ES-I3 (cell line): ENCODE data around the gene FUCA1.

ENCODE experiments used
- H3K36me3 ChIP-seq: 2 replicates; pipeline ENCODE4 v1.6.1; 2013; ENCODE audit warnings: mild to moderate bottlenecking, low read length, control low read depth, moderate library complexity; ENCODE audit not compliant: insufficient read depth
- H3K4me1 ChIP-seq: 2 replicates; pipeline ENCODE4 v1.6.1; 2013; ENCODE audit warnings: mild to moderate bottlenecking, control low read depth, low read length; ENCODE audit not compliant: insufficient read depth
- H3K9ac ChIP-seq: 2 replicates; pipeline ENCODE4 v1.6.1; 2013; ENCODE audit warnings: low read depth, mild to moderate bottlenecking, low read length, moderate library complexity
- H3K9me3 ChIP-seq: 2 replicates; pipeline ENCODE4 v1.6.1; 2013; ENCODE audit warnings: mild to moderate bottlenecking, low read length, moderate library complexity; ENCODE audit not compliant: control insufficient read depth, insufficient read depth

The FUCA1 gene

DNA sequence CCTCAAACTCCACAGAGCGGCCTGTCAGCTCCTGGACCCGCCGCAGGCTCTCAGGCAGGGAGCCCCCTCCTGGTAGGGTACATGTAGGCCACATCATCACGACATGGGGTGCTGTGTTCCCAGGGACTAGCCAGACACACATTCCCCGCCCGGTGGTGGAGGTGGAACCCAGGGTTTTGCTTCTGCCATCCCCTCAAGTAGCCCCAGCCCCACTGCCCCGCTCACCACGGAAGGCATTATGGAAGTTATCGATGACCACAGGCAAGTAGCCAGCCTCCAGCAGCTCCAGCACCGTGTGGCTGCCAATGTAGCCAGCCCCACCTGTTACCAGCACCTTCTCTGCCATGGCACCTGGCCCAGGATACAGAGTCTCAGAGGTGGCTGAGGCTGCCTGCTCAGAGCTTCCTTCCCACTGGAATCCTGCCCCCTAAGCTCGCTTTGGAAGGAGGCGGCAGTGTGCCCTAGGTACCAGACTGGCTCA, 69.4 kb downstream of the FUCA1 start:
- no peaks in the 10 kb centered on the region for H3K9me3 ChIP-seq
- H3K9ac ChIP-seq, result peak overlapping the region; percentile 89; the same call in 1 of the 2 replicates
- peaks cover 6% of the 10 kb centered on the region; the same call in 1 of the 2 replicates for H3K4me1 ChIP-seq
- H3K36me3 ChIP-seq, result peaks cover 3% of the 10 kb centered on the region

DNA sequence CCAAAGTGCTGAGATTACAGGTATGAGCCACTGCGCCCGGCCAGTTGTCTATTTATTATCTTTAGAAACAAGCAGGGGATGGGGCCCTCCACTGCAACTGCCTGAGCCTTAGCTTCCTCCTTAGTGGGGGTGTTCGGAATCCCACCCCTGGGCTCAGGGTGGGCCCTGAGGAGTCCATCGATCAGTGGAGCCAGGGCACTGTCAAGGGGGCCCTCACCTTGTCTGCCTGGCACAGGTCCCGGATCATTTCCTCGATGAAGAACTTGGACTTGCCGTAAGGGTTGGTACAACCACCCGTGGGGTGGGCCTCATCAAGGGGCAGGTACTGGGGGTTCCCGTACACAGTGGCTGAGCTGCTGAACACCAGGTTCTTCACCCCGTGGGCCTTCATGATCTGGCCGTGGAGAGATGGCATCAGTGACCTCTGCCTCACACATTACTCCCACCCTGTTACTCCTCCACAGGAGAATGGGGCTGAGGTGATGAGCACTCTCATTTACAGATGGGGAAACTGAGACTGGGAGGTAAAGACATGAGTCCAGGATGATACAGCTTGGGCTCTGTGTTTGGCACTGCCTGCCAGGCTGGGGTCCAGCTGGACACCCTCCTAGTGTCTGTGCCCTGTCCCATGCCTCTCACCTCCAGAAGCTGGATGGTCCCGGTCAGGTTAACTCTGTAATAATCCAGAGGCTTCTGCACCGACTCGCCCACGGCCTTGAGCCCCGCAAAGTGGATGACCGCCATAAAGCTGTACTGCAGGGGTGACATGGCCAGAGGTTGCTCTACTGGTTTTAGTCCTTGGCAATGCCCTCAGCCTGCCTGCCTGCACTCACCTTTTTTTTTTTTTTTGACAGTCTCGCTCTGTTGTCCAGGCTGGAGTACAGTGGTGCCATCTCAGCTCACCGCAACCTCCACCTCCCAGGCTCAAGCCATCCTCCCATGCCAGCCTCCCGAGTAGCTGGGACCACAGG, 70.3 kb downstream of the FUCA1 start:
- no peak overlapping the region for H3K9ac ChIP-seq
- H3K36me3 ChIP-seq, result peaks cover 3% of the 10 kb centered on the region
- no peaks in the 10 kb centered on the region for H3K9me3 ChIP-seq
- H3K4me1 ChIP-seq, result peaks cover 6% of the 10 kb centered on the region; the same call in 1 of the 2 replicates

DNA sequence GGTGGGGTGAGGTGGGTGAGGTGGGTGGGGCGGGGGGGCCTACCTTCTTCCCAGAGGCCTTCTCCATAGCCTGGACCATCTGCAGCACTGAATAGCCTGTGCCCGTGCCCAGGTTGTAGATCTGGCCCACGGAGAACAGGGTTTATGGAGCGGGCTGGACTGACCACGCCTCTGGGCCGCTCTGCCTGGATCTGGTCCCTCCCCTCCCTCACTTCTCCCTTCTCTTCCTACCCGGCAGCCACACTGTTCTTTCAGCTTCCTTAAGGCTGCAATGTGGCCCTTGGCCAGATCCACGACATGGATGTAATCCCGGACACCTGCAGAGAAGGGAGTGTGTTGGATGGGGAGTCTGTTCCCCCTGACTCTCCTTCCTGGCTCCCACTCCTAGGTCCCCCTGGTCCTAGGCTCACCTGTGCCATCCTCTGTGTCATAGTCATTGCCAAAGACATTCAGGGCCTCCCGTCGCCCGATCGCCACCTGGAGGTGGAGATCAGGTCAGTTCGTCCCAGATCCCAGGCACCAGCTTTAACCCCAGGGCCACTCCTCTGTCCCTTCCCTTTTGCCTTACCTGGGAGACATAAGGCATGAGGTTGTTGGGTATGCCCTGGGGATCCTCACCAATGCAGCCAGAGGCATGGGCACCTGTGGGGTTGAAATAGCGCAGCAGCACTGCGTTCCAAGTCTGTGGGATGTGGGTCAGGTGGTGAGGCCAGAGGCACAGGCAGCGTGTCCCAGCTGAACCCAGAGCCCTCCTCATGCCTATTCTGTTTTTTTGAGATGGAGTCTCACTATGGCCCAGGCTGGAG, 71.4 kb downstream of the FUCA1 start:
- Histone ChIP-seq H3K9ac (no peak overlapping the region), H3K4me1 (peaks cover 6% of the 10 kb centered on the region; the same call in 1 of the 2 replicates), H3K36me3 (peaks cover 3% of the 10 kb centered on the region), H3K9me3 (no peaks in the 10 kb centered on the region)

DNA sequence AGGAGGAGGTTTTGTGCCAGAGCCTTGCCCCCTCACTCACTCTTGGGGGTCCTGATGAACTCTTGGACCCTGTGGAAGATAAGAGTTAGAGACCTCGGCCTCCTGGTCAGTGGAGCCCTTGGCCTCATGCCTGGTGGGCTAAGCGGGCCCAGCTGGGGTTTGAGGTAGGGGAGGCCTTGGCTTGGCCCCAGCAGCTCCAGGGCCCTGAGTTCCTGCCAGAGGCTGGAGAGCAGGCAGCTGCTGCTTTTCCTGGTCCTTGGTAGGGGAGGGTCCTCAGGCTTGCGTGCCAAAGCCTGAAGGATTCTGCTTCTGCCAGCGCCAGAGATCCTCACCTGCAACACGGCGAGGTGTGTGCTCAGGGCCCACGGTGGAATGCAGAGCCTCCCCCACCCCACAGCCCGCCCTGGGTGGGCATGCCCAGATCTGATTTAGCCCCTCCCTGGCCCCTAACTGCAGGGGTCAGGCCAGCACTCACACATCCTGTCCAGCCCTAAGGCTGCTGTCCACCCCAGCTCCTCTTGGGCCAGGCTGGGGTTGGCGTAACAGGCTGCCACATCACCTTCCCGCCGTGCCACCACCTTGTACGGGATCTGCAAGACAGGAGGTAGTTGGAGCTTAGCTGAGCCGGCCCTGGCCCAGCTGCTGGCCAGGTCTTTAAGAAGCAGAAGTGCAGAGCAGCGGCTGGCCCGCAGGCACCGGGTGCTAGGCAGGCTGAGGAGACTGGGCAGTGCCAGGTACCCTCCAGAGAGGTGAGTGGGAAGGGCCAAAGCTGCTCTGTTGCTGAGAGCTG, 72.2 kb downstream of the FUCA1 start:
- Histone ChIP-seq H3K9ac (no peak overlapping the region), H3K9me3 (no peaks in the 10 kb centered on the region), H3K36me3 (peaks cover 3% of the 10 kb centered on the region)

More for the DNA sequence above, 72.2 kb downstream of the FUCA1 start:
- H3K4me1 ChIP-seq, result peaks cover 6% of the 10 kb centered on the region; the same call in 1 of the 2 replicates
